Heart right ventricle (tissue), 16 donors: ENCODE measurements around the gene SPECC1L. TPM values are rescaled to one million over a fixed set of nuclear protein-coding genes. Genes with fewer than 3 reads are reported as not detected.

Experiments
- ATAC-seq, 8 donors: fragments of 200-7000 bp; cut with Tn5 transposase; one replicate each; pipeline ENCODE4 v1.9.1; 2020; ENCODE audit warnings: mild to moderate bottlenecking in 8 of 8, moderate library complexity in 8 of 8, moderate number of reproducible peaks in 1 of 8
- DNase-seq, 2 donors: peaks; one replicate each; pipeline ENCODE4 v3.0.0-alpha.2; 2020
- H3K27ac ChIP-seq, 10 donors: fragments of 200-600 bp; sonication (generic) in 2 of 10; one replicate each; pipeline versions ENCODE4 v1.5.0 to v1.8.0; 2020 to 2022; ENCODE audit warnings: mild to moderate bottlenecking in 3 of 10
- H3K27me3 ChIP-seq, 7 donors: fragments of 200-600 bp; one replicate each; pipeline ENCODE4 v1.8.0; 2021 to 2022; ENCODE audit warnings: mild to moderate bottlenecking in 2 of 7
- H3K36me3 ChIP-seq, 9 donors: fragments of 200-600 bp; sonication (generic) in 1 of 9; one replicate each; pipeline versions ENCODE4 v1.5.0 to v1.8.0; 2020 to 2022; ENCODE audit warnings: mild to moderate bottlenecking in 2 of 9
- H3K4me1 ChIP-seq, 9 donors: fragments of 200-600 bp; sonication (generic) in 1 of 9; one replicate each; pipeline versions ENCODE4 v1.5.0 to v1.8.0; 2020 to 2022; ENCODE audit warnings: mild to moderate bottlenecking in 4 of 9
- H3K4me3 ChIP-seq, 10 donors: fragments of 200-600 bp; sonication (generic) in 2 of 10; one replicate each; pipeline versions ENCODE4 v1.5.0 to v1.8.0; 2020 to 2022; ENCODE audit warnings: mild to moderate bottlenecking in 7 of 10, moderate library complexity in 2 of 10
- H3K9me3 ChIP-seq, 11 donors: fragments of 200-600 bp in 10 of 11; sonication (generic) in 2 of 11; one replicate each; pipeline versions ENCODE4 v1.5.0 to v1.8.0; 2013 to 2022; ENCODE audit warnings: mild to moderate bottlenecking in 2 of 11, control low read depth in 1 of 11, moderate library complexity in 1 of 11
- CTCF ChIP-seq, 9 donors: fragments of 200-600 bp; sonication (generic) in 2 of 9; IDR thresholded peaks; one replicate each; pipeline versions ENCODE4 v1.5.0 to v1.8.0; 2021 to 2022; ENCODE audit warnings: antibody characterized with exemption in 9 of 9, mild to moderate bottlenecking in 5 of 9, moderate library complexity in 1 of 9
- WGBS, 2 donors: extraction: QIAGEN DNeasy Blood & Tissue Kit; methylation state at CpG; one replicate each; pipeline ENCODE4 v1.1.7; 2013; ENCODE audit warnings: inconsistent platforms in 1 of 2; 5-methylcytosine and 5-hydroxymethylcytosine counted together
- intact Hi-C, 10 donors: fragments of 100-400 bp; cut with DNase I; formaldehyde crosslinking; loops; one replicate each; pipeline versions ENCODE4 v1.11.1 to v1.14.2; 2022
- long read RNA-seq, 3 donors: library from polyadenylated mRNA; unstranded; transcript quantifications; one replicate each; pipeline ENCODE4 v2.0.0, GENCODE V29; 2020 to 2021
- polyA plus RNA-seq, 2 donors: library from polyadenylated mRNA; stranded (reverse); fragments of 200-250 nt; gene quantifications; one replicate each; pipeline ENCODE4 v1.2.3, GENCODE V29; 2013
- total RNA-seq, 10 donors: library from RNA; stranded (reverse); fragmentation: NEBNext Ultra II Directional in 3 of 10; extraction: Animal tissue kit (Norgen Biotek cat#: 25700) in 3 of 10; gene quantifications; one replicate each; pipeline versions ENCODE4 v1.2.1 to v1.2.4, GENCODE V29; 2021 to 2023
- donor health status: Arrhythmogenic right ventricular cardiomyopathy.
- donor health status: ischemic (EF 13 %, LVEDD 7.1; RV severe dilation, severe dysfunction).
- donor health status: healthy with polysubstance abuse.
- donor health status: DM: no; HTN: yes; CAD: no.
- donor health status: DM: no; HTN: no; CAD: no.
- donor health status: ischemic (EF 25% LVEDD 6.9; RV normal size, moderate dysfunction).
- donor health status: ischemic (EF 25% LVEDD 5.7; RV mildly dilated, moderate dysfunction).
- donor health status: healthy.
- donor health status: DM: yes; HTN: yes; CAD: no.
- donor health status: Ischemic cardiomyopathy.
- donor health status: ischemic (EF 35%, LVEDD 5.7; RV mildly dilated, moderate dysfunction).
- donor health status: nonischemic (EF 11% LVEDD 7.7; RV severe dilation, severe dysfunction).
- donor health status: DM: yes; HTN: yes; CAD: no.
- donor health status: PGD.
- donor health status: ischemic (EF 29% LVEDD 5.4; RV normal size, mild dysfunction).
- donor health status: nonischemic (EF 23%, LVEDD 6.1; RV moderate dilation, normal function).

Gene SPECC1L
- total RNA-seq (10 to 100 TPM; 34.4 to 61.7 (median 51.8) TPM), polyA plus RNA-seq (1 to 10 TPM; 8.3 to 9.1 TPM)
- long read RNA-seq, donor 1, full-length matches to known transcripts = 8 of 34 reads
- long read RNA-seq, donor 1, partial matches to known transcripts = 24 of 34 reads
- long read RNA-seq, donor 1, other reads (novel, unspliced or antisense) = 2 of 34 reads
- long read RNA-seq, donor 2, full-length matches to known transcripts = 6 of 26 reads
- long read RNA-seq, donor 2, partial matches to known transcripts = 14 of 26 reads
- long read RNA-seq, donor 2, other reads (novel, unspliced or antisense) = 6 of 26 reads
- long read RNA-seq, donor 3, full-length matches to known transcripts = 4 of 56 reads
- long read RNA-seq, donor 3, partial matches to known transcripts = 43 of 56 reads
- long read RNA-seq, donor 3, other reads (novel, unspliced or antisense) = 9 of 56 reads

GRCh38 chr22:24270556-24271385, at the start of gene SPECC1L:
TSS of gene SPECC1L (plus strand) at chr22:24270831. CDS start at chr22:24302232, 31,401 bp downstream.
- ATAC-seq (peak; percentile 96 to 99 (median 98)), DNase-seq (peak; percentile 94 to 95)
- peaks cover 7 to 44% (median 36%) of the 10 kb centered on the region in 9 donors for H3K4me1 ChIP-seq
- no peaks in the 10 kb centered on the region for H3K9me3 ChIP-seq
- H3K27ac ChIP-seq = peak within 1 kb of the TSS; percentile 76 to 97 (median 96)
- no peaks in the 10 kb centered on the region for H3K27me3 ChIP-seq
- peak within 1 kb of the TSS; percentile 62 to 95 (median 87) for H3K4me3 ChIP-seq
- peak in 6 of 9 donors; percentile 37 to 72 (median 47) for TF ChIP-seq CTCF (IDR thresholded peaks at IDR 0.05)
- WGBS, 2 donors = 0% methylated on average over 86 to 89 of the region's 89 CpGs
- H3K36me3 ChIP-seq = no peaks in the 10 kb centered on the region
- intact Hi-C loops = loop anchor here in 1 of 10 donors (5.0 kb wide), 1 partner anchor 257 kb away; no protein-coding TSS in a partner anchor

- ATAC-seq (no peak), DNase-seq (no peak)
- intact Hi-C loops = no loop called here
- Histone ChIP-seq H3K27ac (no peak overlapping the region), H3K9me3 (peaks cover 0 to 29% (median 10%) of the 10 kb centered on the region in 11 donors), H3K36me3 (peaks cover 0 to 72% (median 4%) of the 10 kb centered on the region in 9 donors), H3K27me3 (no peaks in the 10 kb centered on the region), H3K4me1 (no peaks in the 10 kb centered on the region), H3K4me3 (no peak overlapping the region)
- 96 to 100% methylated on average over 1 of the region's 1 CpG for WGBS, 2 donors
- no peak for TF ChIP-seq CTCF (IDR thresholded peaks at IDR 0.05)
These were observed 46.2 kb upstream of the SPECC1L start for GRCh38 chr22:24224468-24224867.

GRCh38 chr22:24225044-24225601, 45.5 kb upstream of the SPECC1L start:
- no peak for DNase-seq
- H3K4me3 ChIP-seq = no peak overlapping the region
- no peaks in the 10 kb centered on the region for H3K27me3 ChIP-seq
- no peaks in the 10 kb centered on the region for H3K4me1 ChIP-seq
- peaks cover 0 to 69% (median 4%) of the 10 kb centered on the region in 9 donors for H3K36me3 ChIP-seq
- H3K27ac ChIP-seq = no peak overlapping the region
- H3K9me3 ChIP-seq = peaks cover 0 to 29% (median 10%) of the 10 kb centered on the region in 11 donors
- WGBS, 2 donors = 86 to 90% methylated on average over 14 of the region's 14 CpGs
- no peak for ATAC-seq
- intact Hi-C loops = no loop called here
- TF ChIP-seq CTCF (IDR thresholded peaks at IDR 0.05) = no peak

- ATAC-seq = peak in 1 of 8 donors; percentile 14
- no peak overlapping the region for H3K27ac ChIP-seq
- no peak for TF ChIP-seq CTCF (IDR thresholded peaks at IDR 0.05)
These were observed 44.7 kb upstream of the SPECC1L start for GRCh38 chr22:24225951-24226350.

More at GRCh38 chr22:24225951-24226350, 44.7 kb upstream of the SPECC1L start:
- H3K27me3 ChIP-seq = no peaks in the 10 kb centered on the region
- peaks cover 0 to 5% (median 0%) of the 10 kb centered on the region in 9 donors for H3K4me1 ChIP-seq
- DNase-seq = no peak
- WGBS, 2 donors = 96 to 97% methylated on average over 14 of the region's 14 CpGs
- H3K36me3 ChIP-seq = peaks cover 0 to 66% (median 4%) of the 10 kb centered on the region in 9 donors
- no peak overlapping the region for H3K4me3 ChIP-seq
- intact Hi-C loops = no loop called here
- H3K9me3 ChIP-seq = peaks cover 0 to 29% (median 10%) of the 10 kb centered on the region in 11 donors
